K562 treated with DMSO at 1 percent for 48 hours (cell line): ENCODE results near the gene IFTAP. TPM values are rescaled to one million over a fixed set of nuclear protein-coding genes. Genes with fewer than 3 reads are reported as not detected.

Experiments used
- total RNA-seq: library from RNA; unstranded; fragments of 300-600 nt; gene quantifications from 2 replicates; pipeline ENCODE4 v1.2.3, GENCODE V29; 2022; ENCODE audit warnings: low replicate concordance; ENCODE audit errors: extremely low read depth

IFTAP gene
- not detected in 2 replicates for total RNA-seq

DNA sequence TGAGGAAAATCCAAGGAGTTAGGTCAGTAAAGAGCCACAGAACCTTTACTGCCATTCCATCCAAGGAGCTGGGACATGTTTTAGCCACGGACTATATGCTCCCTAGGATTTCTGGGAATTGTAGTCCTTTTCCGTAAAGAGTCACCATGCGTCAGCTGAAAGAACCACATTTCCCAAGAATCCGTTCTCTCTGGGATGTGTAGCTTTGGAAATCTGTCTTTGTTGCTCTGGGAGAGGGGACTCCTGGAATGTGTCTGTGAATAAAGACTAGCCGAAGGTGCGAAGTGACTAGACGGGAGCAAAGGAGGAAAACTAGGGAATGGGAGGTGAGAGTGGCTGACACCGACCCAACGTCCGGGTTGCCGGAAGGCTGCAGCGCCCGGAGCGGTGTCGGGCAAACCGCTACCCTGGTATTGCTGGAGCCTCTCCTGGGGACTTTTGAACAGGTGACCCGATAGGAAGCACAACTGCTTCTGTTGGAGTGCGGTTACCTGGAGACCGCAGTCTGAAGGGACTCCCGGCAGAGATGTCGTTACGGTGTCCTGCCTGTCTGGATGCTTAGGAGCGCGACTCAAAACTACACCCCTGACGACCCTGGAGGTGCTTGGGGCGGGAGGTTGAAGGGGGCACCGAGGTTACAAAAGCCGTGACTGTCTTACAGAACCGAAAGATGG, at the start of gene IFTAP:
TSS of gene IFTAP (plus strand) at position 187 of the 674 bp plus-strand sequence. CDS start 15,602 bp downstream, outside the sequence.

GRCh38 chr11:36567694-36568093, 26.6 kb upstream of the IFTAP start, which contains the start of gene RAG1:
RAG1 (plus strand) TSS chr11:36568007; CDS start chr11:36573305, 5,298 bp downstream.

DNA sequence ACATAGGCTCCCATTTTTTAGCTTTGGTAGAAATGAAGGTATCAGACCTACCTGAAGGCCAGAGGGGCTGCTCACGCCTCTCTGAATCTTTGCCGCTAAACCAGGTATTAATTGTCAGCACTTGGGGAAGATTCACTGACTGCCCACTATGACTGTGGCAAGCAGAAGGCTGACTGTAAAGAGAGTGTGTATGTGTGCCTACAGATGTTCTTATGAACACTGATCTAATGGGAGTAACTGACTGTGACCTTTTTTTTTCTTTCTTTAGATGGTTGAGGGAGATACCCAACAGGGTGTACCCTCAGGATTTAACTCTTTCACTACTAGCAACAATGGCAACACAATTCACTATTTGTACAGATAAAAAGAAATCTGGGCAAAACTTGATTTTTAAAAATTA, 3.7 kb downstream of the IFTAP start, which contains the start of gene RAG2:
TSS of gene RAG2 (minus strand) at position 186 of the 400 bp plus-strand sequence. CDS start 4,068 bp downstream, outside the sequence.

Other genes starting within 250 kb of the IFTAP start
- not detected in 2 replicates for gene TRAF6, start 84.2 kb upstream of the IFTAP start, total RNA-seq
- gene RAG1, start 26.5 kb upstream of the IFTAP start, total RNA-seq = not detected in 2 replicates
- gene RAG2, start 3.7 kb downstream of the IFTAP start, total RNA-seq = not detected in 2 replicates